Neural cell (in vitro differentiated cells): ENCODE measurements around the gene USP48. TPM values are rescaled to one million over a fixed set of nuclear protein-coding genes. Genes with fewer than 3 reads are reported as not detected.
"Not testable (repeated sequence)": the region's sequence is repeated elsewhere in the genome, so short reads cannot be mapped to it uniquely, and the experiment has no call there.

Source experiments
- H2AFZ ChIP-seq: fragments of 200-600, 300-800 bp; sonication (generic), shearing (Covaris generic); 2 replicates; pipeline ENCODE4 v1.6.0; 2014; ENCODE audit warnings: low read depth, mild to moderate bottlenecking, antibody characterized with exemption, low read length, moderate library complexity
- H3F3A ChIP-seq: fragments of 200-600 bp; shearing (Covaris generic); 2 replicates; pipeline ENCODE4 v1.6.1; 2016; ENCODE audit warnings: mild to moderate bottlenecking, moderate library complexity, mixed read lengths, antibody characterized with exemption, low read length; ENCODE audit not compliant: insufficient read depth, poor library complexity, severe bottlenecking
- H3K27ac ChIP-seq: fragments of 200-600, 300-800 bp; sonication (generic), shearing (Covaris generic); 2 replicates; pipeline ENCODE4 v1.5.1; 2014; ENCODE audit warnings: mild to moderate bottlenecking, low read length, moderate library complexity
- H3K27me3 ChIP-seq: fragments of 300-800, 200-600 bp; sonication (generic), shearing (Covaris generic); 2 replicates; pipeline ENCODE4 v1.6.0; 2014; ENCODE audit warnings: mild to moderate bottlenecking, low read depth, low read length, moderate library complexity; ENCODE audit not compliant: insufficient read depth
- H3K36me3 ChIP-seq: fragments of 300-800, 200-600 bp; sonication (generic), shearing (Covaris generic); 2 replicates; pipeline ENCODE4 v1.5.1; 2014; ENCODE audit warnings: mild to moderate bottlenecking, antibody characterized with exemption, low read length, moderate library complexity; ENCODE audit not compliant: insufficient read depth
- H3K4me2 ChIP-seq: fragments of 300-800, 200-600 bp; sonication (generic), shearing (Covaris generic); 2 replicates; pipeline ENCODE4 v1.6.0; 2014; ENCODE audit warnings: mild to moderate bottlenecking, low read length
- H3K4me3 ChIP-seq: fragments of 300-800, 200-600 bp; sonication (generic), shearing (Covaris generic); 2 replicates; pipeline ENCODE4 v1.5.1; 2014; ENCODE audit warnings: mild to moderate bottlenecking, low read length, moderate library complexity
- H3K79me2 ChIP-seq: fragments of 200-600 bp; shearing (Covaris generic); replicated peaks from 2 replicates; pipeline ENCODE4 v1.6.0; 2014; ENCODE audit warnings: mild to moderate bottlenecking, low read length, moderate library complexity; ENCODE audit not compliant: insufficient read depth
- H3K9ac ChIP-seq: fragments of 300-800, 200-600 bp; sonication (generic), shearing (Covaris generic); 2 replicates; pipeline ENCODE4 v1.6.1; 2016; ENCODE audit warnings: mild to moderate bottlenecking, low read length, mixed read lengths
- H3K9me2 ChIP-seq: fragments of 200-600 bp; shearing (Covaris generic); 2 replicates; pipeline ENCODE4 v1.6.1; 2016; ENCODE audit warnings: mild to moderate bottlenecking, low read length, mixed read lengths; ENCODE audit not compliant: insufficient read depth
- H3K9me3 ChIP-seq: fragments of 200-600, 300-800 bp; sonication (generic), shearing (Covaris generic); 2 replicates; pipeline ENCODE4 v1.6.1; 2016; ENCODE audit warnings: mild to moderate bottlenecking, mixed run types, low read length, moderate library complexity, mixed read lengths
- H4K20me1 ChIP-seq: fragments of 200-600 bp; shearing (Covaris generic); 2 replicates; pipeline ENCODE4 v1.6.1; 2016; ENCODE audit warnings: mild to moderate bottlenecking, mixed run types; ENCODE audit not compliant: insufficient read depth
- EP300 ChIP-seq: fragments of 450-650 bp; conservative IDR thresholded peaks from 2 replicates; pipeline ENCODE4 v1.6.1; 2014; ENCODE audit warnings: antibody characterized with exemption, mild to moderate bottlenecking, moderate library complexity; ENCODE audit not compliant: poor library complexity, severe bottlenecking
- EZH2 ChIP-seq: fragments of 200-600, 300-800 bp; shearing (Covaris generic), sonication (generic); IDR thresholded peaks from 2 replicates; pipeline ENCODE4 v1.6.1; 2014; ENCODE audit warnings: antibody characterized with exemption, low read length, borderline replicate concordance, mild to moderate bottlenecking; ENCODE audit not compliant: insufficient read depth, poor library complexity, severe bottlenecking
- POLR2AphosphoS5 ChIP-seq: IDR thresholded peaks from 2 replicates; pipeline ENCODE4 v1.6.1; 2012
- REST ChIP-seq: IDR thresholded peaks from 2 replicates; pipeline ENCODE4 v1.6.1; 2012; ENCODE audit warnings: borderline replicate concordance
- SMC3 ChIP-seq: fragments of 450-650 bp; conservative IDR thresholded peaks from 2 replicates; pipeline ENCODE4 v1.6.1; 2014; ENCODE audit warnings: antibody characterized with exemption, mild to moderate bottlenecking, moderate library complexity; ENCODE audit not compliant: poor library complexity
- TAF1 ChIP-seq: IDR thresholded peaks from 2 replicates; pipeline ENCODE4 v1.6.1; 2012; ENCODE audit warnings: low read depth
- polyA plus RNA-seq: library from polyadenylated mRNA; depleted of rRNA; stranded (reverse); fragments of >200 nt; gene quantifications from 2 replicates; pipeline ENCODE4 v1.2.3, GENCODE V29; 2014
- TF ChIP-seq, protein P1 (sequence below): fragments of 450-650 bp; IDR thresholded peaks from 2 replicates; pipeline ENCODE4 v1.5.1; 2014; ENCODE audit warnings: antibody characterized with exemption, mild to moderate bottlenecking, moderate library complexity; ENCODE audit not compliant: poor library complexity, severe bottlenecking

USP48 gene
- polyA plus RNA-seq, 1 donor from 2014 or later = 67.2 TPM

GRCh38 chr1:21794656-21795055, 11.7 kb upstream of the USP48 start:
- Histone ChIP-seq H2AFZ (no peak overlapping the region), H3K27me3 (no peaks in the 10 kb centered on the region), H3K79me2 (no peaks in the 10 kb centered on the region), H3K4me2 (no peak overlapping the region), H3F3A (no peaks in the 10 kb centered on the region), H3K36me3 (no peaks in the 10 kb centered on the region), H3K9me3 (no peaks in the 10 kb centered on the region), H3K9ac (no peak overlapping the region), H4K20me1 (no peaks in the 10 kb centered on the region), H3K9me2 (no peaks in the 10 kb centered on the region), H3K27ac (no peak overlapping the region), H3K4me3 (no peak overlapping the region)
- no peak for TF ChIP-seq TAF1
- TF ChIP-seq POLR2AphosphoS5 = no peak
- no peak for TF ChIP-seq SMC3

- H3K9me2 ChIP-seq = no peaks in the 10 kb centered on the region
- H4K20me1 ChIP-seq = no peaks in the 10 kb centered on the region
- no peaks in the 10 kb centered on the region for H3K27me3 ChIP-seq
- no peaks in the 10 kb centered on the region for H3K9me3 ChIP-seq
- no peak overlapping the region for H3K4me2 ChIP-seq
- H3K4me3 ChIP-seq = no peak overlapping the region
- H3K36me3 ChIP-seq = no peaks in the 10 kb centered on the region
- no peaks in the 10 kb centered on the region for H3K79me2 ChIP-seq
- no peak overlapping the region for H3K27ac ChIP-seq
- TF ChIP-seq, protein P1, sequence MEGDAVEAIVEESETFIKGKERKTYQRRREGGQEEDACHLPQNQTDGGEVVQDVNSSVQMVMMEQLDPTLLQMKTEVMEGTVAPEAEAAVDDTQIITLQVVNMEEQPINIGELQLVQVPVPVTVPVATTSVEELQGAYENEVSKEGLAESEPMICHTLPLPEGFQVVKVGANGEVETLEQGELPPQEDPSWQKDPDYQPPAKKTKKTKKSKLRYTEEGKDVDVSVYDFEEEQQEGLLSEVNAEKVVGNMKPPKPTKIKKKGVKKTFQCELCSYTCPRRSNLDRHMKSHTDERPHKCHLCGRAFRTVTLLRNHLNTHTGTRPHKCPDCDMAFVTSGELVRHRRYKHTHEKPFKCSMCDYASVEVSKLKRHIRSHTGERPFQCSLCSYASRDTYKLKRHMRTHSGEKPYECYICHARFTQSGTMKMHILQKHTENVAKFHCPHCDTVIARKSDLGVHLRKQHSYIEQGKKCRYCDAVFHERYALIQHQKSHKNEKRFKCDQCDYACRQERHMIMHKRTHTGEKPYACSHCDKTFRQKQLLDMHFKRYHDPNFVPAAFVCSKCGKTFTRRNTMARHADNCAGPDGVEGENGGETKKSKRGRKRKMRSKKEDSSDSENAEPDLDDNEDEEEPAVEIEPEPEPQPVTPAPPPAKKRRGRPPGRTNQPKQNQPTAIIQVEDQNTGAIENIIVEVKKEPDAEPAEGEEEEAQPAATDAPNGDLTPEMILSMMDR = no peak
- TF ChIP-seq REST (no peak), POLR2AphosphoS5 (no peak), EZH2 (no peak)
- H2AFZ ChIP-seq = no peak overlapping the region
- H3F3A ChIP-seq = no peaks in the 10 kb centered on the region
- no peak overlapping the region for H3K9ac ChIP-seq
Measured at GRCh38 chr1:21793104-21793503, 10.2 kb upstream of the USP48 start.

GRCh38 chr1:21786640-21787039, 3.7 kb upstream of the USP48 start:
- Histone ChIP-seq H3K27ac (no peak overlapping the region), H2AFZ (no peak overlapping the region), H3K36me3 (no peaks in the 10 kb centered on the region), H3K9me2 (no peaks in the 10 kb centered on the region), H3K9me3 (no peaks in the 10 kb centered on the region), H3K9ac (no peak overlapping the region), H3K79me2 (peaks cover 5% of the 10 kb centered on the region), H3K4me3 (no peak overlapping the region), H3K4me2 (no peak overlapping the region), H3F3A (no peaks in the 10 kb centered on the region), H4K20me1 (no peaks in the 10 kb centered on the region), H3K27me3 (no peaks in the 10 kb centered on the region)
- TF ChIP-seq POLR2AphosphoS5 (no peak), EP300 (no peak), TAF1 (no peak)
- TF ChIP-seq, protein P1 = no peak

- H3K9me2 ChIP-seq, H3K27me3 ChIP-seq, H4K20me1 ChIP-seq, H3F3A ChIP-seq, H3K27ac ChIP-seq, H3K9me3 ChIP-seq, H3K4me3 ChIP-seq, H3K4me2 ChIP-seq, H3K9ac ChIP-seq, H3K36me3 ChIP-seq, H2AFZ ChIP-seq: not testable (repeated sequence)
- H3K79me2 ChIP-seq = peaks cover 13% of the 10 kb centered on the region
Measured at GRCh38 chr1:21785764-21786163, 2.8 kb upstream of the USP48 start.
